Sigmoid colon (tissue), 4 donors: ENCODE measurements around the gene RCL1.

Experiments
- CTCF ChIP-seq, 4 experiments: fragments of 450-650 bp in 3 of 4; fragments of 200-600 bp in 1 of 4; IDR thresholded peaks; one replicate each; pipeline ENCODE4 v1.5.1; 2016 to 2019; ENCODE audit warnings: antibody characterized with exemption in 4 of 4, mild to moderate bottlenecking in 3 of 4, moderate library complexity in 2 of 4
- EP300 ChIP-seq, 4 donors: sonication (generic); formaldehyde crosslinking; IDR thresholded peaks; one replicate each; pipeline ENCODE4 v1.6.1; 2017; ENCODE audit warnings: antibody characterized with exemption in 4 of 4
- POLR2A ChIP-seq, 2 donors: fragments of 450-650 bp; IDR thresholded peaks; one replicate each; pipeline ENCODE4 v1.6.1; 2016; ENCODE audit warnings: antibody characterized with exemption in 2 of 2, mild to moderate bottlenecking in 2 of 2, moderate library complexity in 2 of 2
- POLR2AphosphoS5 ChIP-seq, 4 donors: sonication (generic); formaldehyde crosslinking; IDR thresholded peaks; one replicate each; pipeline ENCODE4 v1.6.1; 2017; ENCODE audit warnings: antibody characterized with exemption in 4 of 4

GRCh38 chr9:4837261-4838188, 44.8 kb downstream of the RCL1 start:
- TF ChIP-seq CTCF (IDR thresholded peaks at IDR 0.05), result no peak
- no peak for TF ChIP-seq EP300 (IDR thresholded peaks at IDR 0.05)
- no peak for TF ChIP-seq POLR2AphosphoS5 (IDR thresholded peaks at IDR 0.05)
- TF ChIP-seq POLR2A (IDR thresholded peaks at IDR 0.05), result no peak
